ENCODE measurements around the gene RAP1GAP2. TPM values are rescaled to one million over a fixed set of nuclear protein-coding genes. Genes with fewer than 3 reads are reported as not detected.

The RAP1GAP2 gene
- total RNA-seq, 4 donors from 2014 or later: 1.5 to 23.1 (median 6.7) TPM

GRCh38 chr17:2856727-2857126, 60.5 kb downstream of the RAP1GAP2 start:
- no peaks in the 10 kb centered on the region for H3K36me3 ChIP-seq
- no peak overlapping the region for H3K27ac ChIP-seq
- no peaks in the 10 kb centered on the region for H3K9me3 ChIP-seq
- no peaks in the 10 kb centered on the region for H3K27me3 ChIP-seq
- no peak overlapping the region for H3K4me3 ChIP-seq
- intact Hi-C loops (cut with DNase I; ENCODE audit: low total_unique reads): no loop called here
- H3K4me1 ChIP-seq: peaks cover 0 to 8% of the 10 kb centered on the region in 2 donors
- no peak for DNase-seq
- no peak for TF ChIP-seq POLR2A (IDR thresholded peaks at IDR 0.05)
- TF ChIP-seq, protein P1, sequence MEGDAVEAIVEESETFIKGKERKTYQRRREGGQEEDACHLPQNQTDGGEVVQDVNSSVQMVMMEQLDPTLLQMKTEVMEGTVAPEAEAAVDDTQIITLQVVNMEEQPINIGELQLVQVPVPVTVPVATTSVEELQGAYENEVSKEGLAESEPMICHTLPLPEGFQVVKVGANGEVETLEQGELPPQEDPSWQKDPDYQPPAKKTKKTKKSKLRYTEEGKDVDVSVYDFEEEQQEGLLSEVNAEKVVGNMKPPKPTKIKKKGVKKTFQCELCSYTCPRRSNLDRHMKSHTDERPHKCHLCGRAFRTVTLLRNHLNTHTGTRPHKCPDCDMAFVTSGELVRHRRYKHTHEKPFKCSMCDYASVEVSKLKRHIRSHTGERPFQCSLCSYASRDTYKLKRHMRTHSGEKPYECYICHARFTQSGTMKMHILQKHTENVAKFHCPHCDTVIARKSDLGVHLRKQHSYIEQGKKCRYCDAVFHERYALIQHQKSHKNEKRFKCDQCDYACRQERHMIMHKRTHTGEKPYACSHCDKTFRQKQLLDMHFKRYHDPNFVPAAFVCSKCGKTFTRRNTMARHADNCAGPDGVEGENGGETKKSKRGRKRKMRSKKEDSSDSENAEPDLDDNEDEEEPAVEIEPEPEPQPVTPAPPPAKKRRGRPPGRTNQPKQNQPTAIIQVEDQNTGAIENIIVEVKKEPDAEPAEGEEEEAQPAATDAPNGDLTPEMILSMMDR (IDR thresholded peaks at IDR 0.05): no peak

DNA sequence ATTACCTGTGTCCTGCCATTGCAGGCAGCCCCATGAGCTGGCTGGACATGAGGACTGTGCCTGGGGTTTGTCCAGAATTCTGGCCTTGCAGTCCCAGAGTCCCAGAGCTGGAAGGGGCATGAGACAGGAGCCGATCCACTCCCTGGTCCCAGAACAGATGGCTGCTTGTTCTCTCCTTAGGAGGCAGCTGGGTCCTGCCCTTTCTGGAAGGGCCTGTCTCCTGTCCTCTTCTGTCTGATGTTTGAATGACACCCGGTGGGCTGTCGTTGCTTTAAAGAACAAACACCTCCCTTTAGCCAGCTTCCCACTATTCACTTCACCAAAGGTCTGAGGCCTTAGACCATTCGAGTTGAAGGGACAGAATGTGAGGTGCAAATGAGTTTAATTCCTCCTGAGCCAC, 63.8 kb downstream of the RAP1GAP2 start:
- intact Hi-C loops (cut with DNase I; ENCODE audit: low total_unique reads): no loop called here
- H3K36me3 ChIP-seq: no peaks in the 10 kb centered on the region
- peaks cover 0 to under 1% of the 10 kb centered on the region in 2 donors for H3K4me1 ChIP-seq
- no peaks in the 10 kb centered on the region for H3K27me3 ChIP-seq
- H3K9me3 ChIP-seq: no peaks in the 10 kb centered on the region
- no peak for DNase-seq
- TF ChIP-seq POLR2A (IDR thresholded peaks at IDR 0.05): no peak
- TF ChIP-seq, protein P1 (IDR thresholded peaks at IDR 0.05): no peak
- no peak overlapping the region for H3K4me3 ChIP-seq
- H3K27ac ChIP-seq: no peak overlapping the region

DNA sequence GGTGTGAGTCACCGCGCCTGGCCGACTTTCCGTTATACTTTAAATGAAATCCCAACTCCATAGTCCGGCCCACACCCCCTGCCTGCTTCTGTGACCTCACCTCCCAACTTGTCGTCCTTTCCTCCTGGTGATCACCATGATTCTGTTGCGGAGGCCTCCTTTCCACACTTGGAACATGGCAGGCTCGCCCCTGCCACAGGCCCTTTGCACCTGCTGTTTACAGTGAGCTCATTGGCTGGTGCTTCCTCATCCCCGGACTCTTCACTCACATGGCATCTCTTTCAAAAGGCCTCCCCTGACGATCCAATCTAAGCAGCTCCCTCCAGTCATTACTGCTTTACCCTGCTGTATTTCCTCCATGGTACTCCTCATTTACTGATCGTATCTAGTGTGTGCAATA, 64.6 kb downstream of the RAP1GAP2 start:
- DNase-seq: no peak
- intact Hi-C loops (cut with DNase I; ENCODE audit: low total_unique reads): no loop called here
- TF ChIP-seq, protein P1 (IDR thresholded peaks at IDR 0.05): no peak
- no peak for TF ChIP-seq POLR2A (IDR thresholded peaks at IDR 0.05)

GRCh38 chr17:2862197-2862596, 66.0 kb downstream of the RAP1GAP2 start:
- no peak overlapping the region for H3K27ac ChIP-seq
- DNase-seq: no peak
- no peaks in the 10 kb centered on the region for H3K27me3 ChIP-seq
- H3K36me3 ChIP-seq: no peaks in the 10 kb centered on the region
- intact Hi-C loops (cut with DNase I; ENCODE audit: low total_unique reads): no loop called here
- TF ChIP-seq, protein P1 (IDR thresholded peaks at IDR 0.05): no peak
- TF ChIP-seq POLR2A (IDR thresholded peaks at IDR 0.05): no peak
- H3K9me3 ChIP-seq: no peaks in the 10 kb centered on the region
- no peaks in the 10 kb centered on the region for H3K4me1 ChIP-seq
- no peak overlapping the region for H3K4me3 ChIP-seq

More for the DNA sequence above, 64.6 kb downstream of the RAP1GAP2 start:
- H3K27me3 ChIP-seq: no peaks in the 10 kb centered on the region
- H3K9me3 ChIP-seq: no peaks in the 10 kb centered on the region
- no peaks in the 10 kb centered on the region for H3K36me3 ChIP-seq
- H3K4me1 ChIP-seq: no peaks in the 10 kb centered on the region
- H3K27ac ChIP-seq: no peak overlapping the region
- H3K4me3 ChIP-seq: no peak overlapping the region

DNA sequence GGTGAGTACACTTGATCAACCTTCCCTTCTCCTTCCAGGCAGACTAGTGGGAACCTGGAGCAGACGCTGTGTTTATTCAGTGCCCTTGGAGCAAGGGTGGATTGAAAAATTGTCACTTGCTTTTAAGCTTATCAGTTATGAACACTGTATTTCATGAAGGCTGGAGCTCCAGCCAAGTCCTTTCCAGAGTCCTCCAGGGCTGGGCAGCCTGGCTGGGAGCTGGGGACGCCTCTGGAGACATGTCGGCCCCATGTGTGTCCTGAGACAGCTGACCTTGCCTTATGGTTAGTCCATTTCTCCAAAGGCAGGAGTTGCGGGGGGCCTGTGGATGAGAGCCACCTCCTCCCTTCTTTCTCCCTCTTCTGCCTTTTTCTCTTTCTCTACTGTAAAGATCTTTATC, 67.0 kb downstream of the RAP1GAP2 start:
- intact Hi-C loops (cut with DNase I; ENCODE audit: low total_unique reads): no loop called here
- Histone ChIP-seq H3K27ac (no peak overlapping the region), H3K27me3 (no peaks in the 10 kb centered on the region), H3K9me3 (no peaks in the 10 kb centered on the region), H3K36me3 (no peaks in the 10 kb centered on the region), H3K4me1 (no peaks in the 10 kb centered on the region), H3K4me3 (no peak overlapping the region)
- TF ChIP-seq, protein P1 (IDR thresholded peaks at IDR 0.05): no peak
- TF ChIP-seq POLR2A (IDR thresholded peaks at IDR 0.05): no peak
- no peak for DNase-seq

Data from uterus (tissue), 4 donors.